ENCODE data around the gene HLA-DRA.

DNA sequence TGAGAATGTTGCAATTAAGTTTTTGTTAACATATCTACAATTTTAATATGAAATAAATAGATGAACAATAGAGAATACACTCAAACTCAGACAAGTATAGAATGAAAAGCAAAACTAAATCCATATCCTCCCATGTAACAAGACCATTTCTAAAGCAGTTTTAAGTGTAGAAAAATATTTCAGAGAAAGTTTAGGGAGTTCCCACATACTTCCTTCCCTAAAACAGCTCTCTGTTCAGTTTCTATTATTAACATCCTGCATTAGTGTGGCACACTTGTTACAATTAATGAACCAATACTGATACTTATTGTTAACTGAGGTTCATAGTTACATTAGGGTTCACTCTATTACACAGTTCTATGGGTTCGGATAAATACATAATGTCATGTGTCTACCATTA lies 52.0 kb downstream of the HLA-DRA start:
- TF ChIP-seq CTCF (conservative IDR thresholded peaks at IDR 0.05; ENCODE audit: low read length) (no peak), EZH2phosphoT487 (IDR thresholded peaks at IDR 0.05; ENCODE audit: borderline replicate concordance, low read depth, low read length) (no peak)

Data from OCI-LY7 (cell line).